NCI-H526 (cell line): ENCODE data around the gene PCDH1.
A peak's percentile ranks its signal among the peaks of the same experiment; 100 is the strongest.
"Not testable (repeated sequence)": the region's sequence is repeated elsewhere in the genome, so short reads cannot be mapped to it uniquely, and the experiment has no call there.

ENCODE experiments used
- DNase-seq, 2 experiments: peaks; one replicate each; lab custom pipeline; 2025; lab: John Stamatoyannopoulos, UW

The PCDH1 gene

DNA sequence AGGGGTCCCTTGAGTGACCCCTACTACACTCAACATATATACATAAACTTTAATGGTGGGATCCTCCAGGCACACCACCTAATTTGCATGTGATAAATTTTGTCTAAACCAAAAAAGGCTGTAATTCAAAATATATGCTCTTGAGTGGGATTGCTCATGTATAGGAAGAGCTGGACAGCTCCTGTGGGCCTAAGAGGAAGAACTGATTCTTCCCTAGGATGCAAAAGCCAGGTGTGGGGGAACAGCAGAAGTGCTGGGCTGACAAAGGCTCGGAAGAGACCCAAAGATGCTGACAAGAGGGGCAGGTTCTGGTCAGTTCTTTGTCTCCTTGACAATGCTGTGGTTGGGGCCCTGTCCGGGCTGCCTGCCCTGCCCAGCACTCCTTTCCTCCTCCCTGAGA, 43.9 kb downstream of the PCDH1 start:
- DNase-seq: no peak

- no peak for DNase-seq
These were observed 46.1 kb downstream of the PCDH1 start for GRCh38 chr5:141832131-141832530.

DNA sequence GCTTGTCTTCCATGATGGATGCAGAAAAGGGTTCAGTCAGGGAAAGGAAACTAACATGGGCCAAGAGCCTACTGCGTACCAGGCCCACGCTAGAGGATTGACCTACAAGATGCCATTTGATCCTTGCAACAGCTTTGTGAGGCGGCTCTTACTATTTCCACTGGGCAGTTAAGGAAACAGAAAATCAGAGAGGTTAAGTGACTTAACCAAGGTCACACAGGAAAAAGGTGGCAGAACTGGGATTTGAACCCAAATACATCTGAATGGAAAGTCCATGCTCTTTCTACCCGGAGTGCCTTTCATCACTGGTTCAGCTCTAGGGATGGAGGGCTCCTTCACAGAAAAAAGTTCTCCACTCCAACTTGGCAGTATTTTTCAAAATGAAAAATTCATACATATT, 50.0 kb downstream of the PCDH1 start:
- no peak for DNase-seq

DNA sequence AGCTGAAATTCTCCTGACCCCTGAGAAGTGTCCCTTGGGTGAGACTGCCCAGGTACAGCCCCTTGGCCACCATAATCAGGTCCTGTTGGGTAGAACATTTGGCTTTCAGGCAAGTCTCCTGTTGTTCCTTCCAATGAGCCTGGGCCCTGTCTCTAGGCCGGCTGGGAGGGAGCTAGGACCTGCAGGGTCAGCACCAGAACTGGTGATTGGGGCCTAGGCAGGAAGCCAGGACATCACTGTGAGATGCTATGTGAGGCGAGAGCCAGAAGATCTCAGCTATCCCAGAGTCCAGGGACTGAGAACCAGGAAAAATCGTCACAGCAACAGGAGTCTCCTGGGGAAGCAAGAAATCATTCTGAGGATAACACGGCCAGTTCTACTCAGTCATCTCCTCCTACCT, 51.5 kb downstream of the PCDH1 start:
- no peak for DNase-seq

DNA sequence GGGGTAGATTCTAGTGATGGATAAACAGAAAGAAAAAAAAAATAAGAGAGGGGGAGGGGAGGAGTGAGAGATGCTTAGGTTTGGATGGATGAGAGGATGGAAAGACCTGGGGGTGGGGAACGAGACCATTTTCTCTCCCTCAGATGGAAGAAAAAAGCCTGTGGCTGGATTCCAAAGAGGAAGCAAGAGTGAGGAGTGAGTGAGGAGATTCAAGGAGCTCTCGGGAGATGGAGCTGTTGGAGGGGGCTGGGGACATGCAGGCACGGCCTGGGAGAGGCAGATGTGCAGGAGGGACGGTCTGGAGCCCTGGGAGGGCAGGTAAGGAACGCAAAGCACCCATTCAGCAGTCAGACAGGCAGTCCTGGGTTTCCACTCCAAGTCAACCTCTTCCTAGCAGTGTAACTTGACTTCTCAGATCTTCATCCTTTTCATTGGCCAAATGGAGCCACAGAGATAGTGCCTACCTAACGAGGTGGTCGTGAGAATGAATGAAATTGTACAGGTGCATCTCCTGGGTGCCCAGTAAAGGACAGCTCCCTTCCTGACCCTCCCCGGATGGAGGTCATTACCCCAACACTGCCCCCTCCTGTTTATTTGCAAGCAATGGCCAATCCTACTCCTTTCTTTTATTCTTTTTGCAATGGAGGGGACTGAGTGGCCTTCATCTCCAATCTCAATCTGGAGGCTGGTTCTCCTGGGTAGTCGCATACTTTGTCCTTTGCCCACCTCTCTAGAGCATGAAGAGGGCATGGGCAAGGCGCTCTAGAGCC, 52.2 kb downstream of the PCDH1 start:
- peak in 1 of 2 experiments; percentile 48 for DNase-seq

- no peak for DNase-seq
These were observed 53.0 kb downstream of the PCDH1 start for GRCh38 chr5:141825241-141825671.

GRCh38 chr5:141824717-141825116, 53.5 kb downstream of the PCDH1 start:
- no peak for DNase-seq

DNA sequence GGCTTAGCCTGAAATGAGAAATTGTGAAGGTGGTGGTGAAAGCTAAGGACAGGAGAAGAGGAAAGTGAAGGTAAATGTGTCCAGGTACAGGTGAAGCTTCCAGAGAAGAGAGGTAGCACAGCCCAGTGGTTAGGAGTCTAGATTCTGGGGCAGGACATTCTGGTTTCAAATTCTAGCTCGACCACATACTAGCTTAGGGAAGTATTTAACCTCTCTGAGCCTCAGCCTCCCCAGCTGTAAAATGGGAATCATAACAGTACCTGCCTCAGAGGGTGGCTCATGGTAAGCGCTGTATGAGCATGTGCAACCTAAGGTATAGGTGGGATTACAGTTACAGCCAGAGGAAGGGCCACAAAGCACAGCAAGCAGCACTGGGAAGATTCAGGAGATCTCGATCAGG, 55.2 kb downstream of the PCDH1 start:
- no peak for DNase-seq

DNA sequence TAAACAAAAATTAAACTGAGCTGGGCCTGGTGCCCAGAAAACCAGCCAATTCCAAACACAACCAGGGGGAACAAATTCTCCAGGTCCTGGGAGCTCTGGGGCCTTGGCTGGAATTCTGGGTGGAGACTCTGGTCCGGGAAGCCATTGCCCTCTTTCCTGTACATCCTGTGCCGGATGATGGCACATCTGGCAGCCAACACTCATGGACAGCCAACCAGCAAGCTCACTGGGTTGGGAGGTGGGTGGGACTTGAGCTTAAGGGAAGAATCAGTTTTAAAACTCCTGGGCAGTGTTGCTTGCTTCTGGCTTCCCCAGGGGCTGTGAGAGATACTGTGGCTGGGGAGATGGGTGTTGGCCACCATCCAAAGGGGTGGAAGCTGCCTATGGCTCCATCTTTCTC, 56.1 kb downstream of the PCDH1 start:
- DNase-seq: no peak

GRCh38 chr5:141821430-141821925, 56.7 kb downstream of the PCDH1 start:
- DNase-seq: no peak

DNA sequence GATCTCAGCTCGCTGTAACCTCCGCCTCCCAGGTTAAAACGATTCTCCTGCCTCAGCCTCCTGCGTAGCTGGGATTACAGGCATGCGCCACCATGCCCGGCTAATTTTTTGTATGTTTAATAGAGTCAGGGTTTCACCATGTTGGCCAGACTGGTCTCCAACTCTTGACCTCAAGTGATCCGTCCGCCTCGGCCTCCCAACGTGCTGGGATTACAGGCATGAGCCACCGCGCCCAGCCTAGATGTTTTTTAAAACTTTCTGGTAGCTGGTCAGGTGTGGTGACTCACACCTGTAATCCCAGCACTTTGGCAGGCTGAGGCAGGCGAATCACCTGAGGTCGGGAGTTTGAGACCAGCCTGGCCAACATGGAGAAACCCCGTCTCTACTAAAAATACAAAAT, 57.5 kb downstream of the PCDH1 start:
- DNase-seq: not testable (repeated sequence)

DNA sequence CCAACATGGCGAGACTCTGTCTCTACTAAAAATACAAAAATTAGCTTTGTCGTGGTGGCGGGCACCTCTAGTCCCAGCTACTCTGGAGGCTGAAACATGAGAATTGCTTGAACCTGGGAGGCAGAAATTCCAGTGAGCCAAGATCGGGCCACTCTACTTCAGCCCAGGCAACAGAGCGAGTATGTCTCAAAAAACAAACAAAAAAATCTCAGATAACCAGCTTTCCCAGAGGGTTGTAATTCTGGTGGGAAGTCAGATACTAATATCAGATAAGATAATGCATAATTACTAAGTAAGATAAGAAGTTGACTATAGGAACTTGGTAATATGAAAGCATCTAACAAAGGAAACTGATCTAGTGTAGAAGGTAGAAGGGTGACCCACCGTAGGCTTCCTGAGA, 60.6 kb downstream of the PCDH1 start:
- DNase-seq: no peak

GRCh38 chr5:141816598-141817399, 61.4 kb downstream of the PCDH1 start:
- no peak for DNase-seq

DNA sequence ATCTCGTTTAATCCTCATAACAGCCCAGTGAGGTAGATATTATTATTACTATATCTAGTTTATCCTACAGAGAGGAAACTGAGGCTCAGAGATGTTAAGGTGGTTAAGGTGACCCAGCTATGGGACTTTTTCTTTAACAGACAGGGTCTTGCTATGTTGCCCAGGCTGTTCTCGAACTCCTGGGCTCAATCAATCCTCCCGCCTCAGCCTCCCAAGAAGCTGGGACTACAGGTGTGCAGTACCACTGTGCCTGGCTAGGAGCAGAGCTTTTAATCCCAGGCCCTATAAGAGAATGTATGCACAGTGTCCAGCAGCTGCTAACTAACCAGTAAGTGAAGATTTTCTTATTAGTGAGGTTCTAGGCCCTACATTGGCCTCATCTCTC, 62.4 kb downstream of the PCDH1 start:
- no peak for DNase-seq

DNA sequence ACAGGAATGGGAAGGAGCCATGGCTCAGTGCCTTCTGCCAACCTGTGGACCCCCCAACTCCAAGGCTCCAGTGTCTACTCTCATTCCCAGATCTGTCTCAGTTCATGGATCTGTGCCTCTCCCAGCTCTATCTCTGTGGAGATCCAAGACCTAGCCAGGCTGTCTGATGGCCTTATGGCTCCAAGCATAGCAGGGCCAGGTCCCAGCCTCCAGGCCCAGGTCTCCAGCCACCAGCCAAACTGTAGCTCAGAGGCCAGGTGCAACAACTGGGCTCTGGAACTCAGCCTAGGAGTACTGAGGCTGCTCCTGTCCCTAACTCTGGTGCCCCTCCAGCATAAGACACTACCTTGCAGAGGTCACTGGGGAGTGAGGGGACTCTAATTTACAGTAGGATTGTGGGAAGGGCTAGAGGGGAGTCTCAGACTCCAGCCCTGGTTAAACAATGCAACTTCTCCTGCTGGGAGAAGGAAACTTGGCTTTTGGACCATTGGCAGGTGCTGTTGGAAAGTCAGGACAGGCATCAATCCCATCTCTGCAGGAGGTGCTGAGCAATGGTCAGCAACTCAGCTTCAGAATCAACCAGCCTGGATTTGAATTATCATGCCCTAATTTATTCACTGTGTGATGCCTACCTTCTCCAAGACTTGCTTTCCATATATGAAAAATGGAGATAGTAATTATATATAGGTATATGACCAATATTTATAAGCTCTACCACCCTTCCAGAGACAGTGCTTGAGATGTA, 63.0 kb downstream of the PCDH1 start:
- no peak for DNase-seq

- DNase-seq: peak; percentile 39 to 83
These were observed 63.9 kb downstream of the PCDH1 start for GRCh38 chr5:141814064-141814964.

- DNase-seq: no peak
These were observed 65.7 kb downstream of the PCDH1 start for GRCh38 chr5:141812512-141812911.

GRCh38 chr5:141811287-141812155, 66.7 kb downstream of the PCDH1 start:
- peak in 1 of 2 experiments; percentile 54 for DNase-seq

DNA sequence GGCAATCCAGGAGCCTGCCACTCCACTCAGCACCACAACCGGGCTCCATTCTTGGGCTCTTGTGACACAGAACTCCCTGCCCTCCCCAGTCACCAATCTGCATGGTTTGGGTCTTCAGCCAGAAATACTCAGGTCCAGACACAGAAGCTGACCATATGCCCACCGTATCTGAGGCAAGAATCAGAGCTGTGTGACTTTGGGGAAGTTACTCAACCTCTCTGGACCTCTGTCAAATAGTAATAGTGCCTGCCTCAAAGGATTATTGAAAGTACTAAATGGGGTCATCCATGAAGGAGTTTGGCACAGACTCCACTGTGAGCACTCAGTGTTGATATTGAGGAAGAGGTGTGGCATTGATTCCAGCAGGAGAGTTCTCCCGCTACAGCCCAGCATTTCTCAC, 67.5 kb downstream of the PCDH1 start:
- no peak for DNase-seq

DNA sequence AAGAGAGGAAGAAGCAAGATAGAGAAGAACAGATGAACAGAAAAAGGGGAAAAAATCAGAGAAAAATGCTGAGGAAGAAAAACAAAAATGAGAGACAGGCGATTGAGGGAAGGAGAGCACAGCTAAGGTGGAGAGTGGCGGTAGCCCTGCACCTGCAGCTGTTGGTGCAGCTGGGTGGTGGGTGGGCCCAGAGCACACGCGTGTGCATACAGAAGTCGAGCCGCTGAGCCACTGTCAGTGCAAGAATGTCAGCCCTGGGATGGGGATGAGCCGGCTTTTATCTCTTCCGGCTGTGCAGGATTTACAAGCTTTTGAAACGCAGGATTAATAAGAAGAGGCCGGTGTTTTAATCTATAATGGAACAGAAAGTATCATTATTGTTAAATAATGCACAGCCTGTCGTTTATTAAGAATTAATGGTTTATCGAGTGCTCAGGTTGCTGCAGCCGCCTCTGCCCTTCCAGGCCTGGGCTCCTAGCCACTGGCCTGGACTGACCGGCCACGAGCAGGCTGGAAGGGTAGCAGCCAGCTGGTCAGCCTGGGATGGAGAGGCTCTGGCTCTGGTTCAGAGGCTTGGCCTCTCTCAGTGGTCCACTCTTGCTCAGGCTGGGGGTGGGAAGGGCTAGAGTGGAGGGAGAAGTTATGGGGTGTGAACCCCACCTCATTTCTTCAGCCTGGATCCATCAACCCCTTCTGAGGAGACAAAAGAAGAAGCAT, 68.7 kb downstream of the PCDH1 start:
- DNase-seq: peak in 1 of 2 experiments; percentile 9
